Measurements from ENCODE around the gene CERS1. TPM values are rescaled to one million over a fixed set of nuclear protein-coding genes. Genes with fewer than 3 reads are reported as not detected.

Gene CERS1
- total and polyA plus RNA-seq, 10 of the 15 experiments (the other 5 are each of a cell fraction or from before 2014, with no cell fraction given) = 0.19 TPM; not detected in 9

DNA sequence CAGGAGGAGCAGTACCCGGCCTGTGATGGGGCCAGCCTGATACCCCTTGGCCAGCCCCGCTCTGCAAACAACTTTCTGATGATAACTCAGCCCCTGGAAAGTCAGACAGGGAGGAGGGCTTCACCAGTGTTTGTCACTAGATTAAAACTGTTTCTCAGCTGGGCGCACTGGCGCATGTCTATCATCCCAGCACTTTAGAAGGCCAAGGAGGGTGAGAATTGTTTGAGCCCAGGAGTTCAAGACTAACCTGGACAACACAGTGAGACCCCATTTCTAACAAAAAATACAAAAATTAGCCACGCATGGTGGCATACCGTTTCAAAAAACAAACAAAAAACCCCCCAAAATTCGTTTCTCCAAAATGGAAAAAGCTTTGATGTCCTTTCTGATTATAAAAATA lies 5.5 kb upstream of the CERS1 start:
- SMC1A ChIA-PET (ENCODE audit: uncharacterized antibody, unreplicated experiment) = no interaction called here
- Histone ChIP-seq H3K4me3 (no peak overlapping the region), H4K20me1 (ENCODE audit: control insufficient read depth, insufficient read depth) (no peaks in the 10 kb centered on the region), H3K4me1 (ENCODE audit: control insufficient read depth, insufficient read depth, low read length) (no peaks in the 10 kb centered on the region), H3K4me2 (ENCODE audit: control insufficient read depth, insufficient read depth) (no peak overlapping the region), H3K9me3 (replicated peaks; ENCODE audit: control insufficient read depth, insufficient read depth, low read length) (no peaks in the 10 kb centered on the region), H3K9ac (ENCODE audit: control insufficient read depth, insufficient read depth, low read length) (no peak overlapping the region), H3K27ac (ENCODE audit: control insufficient read depth, insufficient read depth) (no peak overlapping the region), H3K36me3 (ENCODE audit: control insufficient read depth in 2 of 2, insufficient read depth in 2 of 2, low read length in 1 of 2) (peaks cover 2 to 6% of the 10 kb centered on the region in 2 experiments; a peak in 2 of 4 replicates), H3K79me2 (ENCODE audit: control insufficient read depth, insufficient read depth, low read length) (no peaks in the 10 kb centered on the region), H3K27me3 (replicated peaks in 1 of 2; ENCODE audit: control insufficient read depth in 2 of 2, insufficient read depth in 2 of 2, low read length in 1 of 2) (no peaks in the 10 kb centered on the region; a peak in 1 of 4 replicates), H2AFZ (ENCODE audit: control insufficient read depth, low read depth, low read length) (no peak overlapping the region)
- no peak for ATAC-seq
- RAD21 ChIA-PET (ENCODE audit: unreplicated experiment) = no interaction called here
- intact Hi-C loops (cut with micrococcal nuclease; ENCODE audit: unreplicated experiment) = no loop called here
- no peak for FAIRE-seq
- 72% methylated on average over 7 of the region's 7 CpGs for WGBS (ENCODE audit: insufficient coverage, insufficient replicate concordance, low lambda C conversion rate, missing lambda C conversion rate)
- CTCF ChIA-PET = interaction anchor here (0.7 kb wide), 1 partner anchor 809 kb away, joined by 3 read pairs; no protein-coding TSS in a partner anchor
- DNase-seq (ENCODE audit: low read depth, low spot score) = no peak
- in situ Hi-C loops (cut with MboI) = no loop called here
- POLR2A ChIA-PET = no interaction called here
- BruUV-seq (replicated peaks) = TSS peak; percentile 29
- TF ChIP-seq SMARCA5 (IDR thresholded peaks at IDR 0.05) (no peak), DPF2 (IDR thresholded peaks at IDR 0.05) (no peak), CREB1 (IDR thresholded peaks at IDR 0.05; ENCODE audit: low read depth) (no peak), IRF4 (IDR thresholded peaks at IDR 0.05; ENCODE audit: low read depth, low read length) (no peak), ZBED1 (IDR thresholded peaks at IDR 0.05; ENCODE audit: borderline replicate concordance) (no peak)

DNA sequence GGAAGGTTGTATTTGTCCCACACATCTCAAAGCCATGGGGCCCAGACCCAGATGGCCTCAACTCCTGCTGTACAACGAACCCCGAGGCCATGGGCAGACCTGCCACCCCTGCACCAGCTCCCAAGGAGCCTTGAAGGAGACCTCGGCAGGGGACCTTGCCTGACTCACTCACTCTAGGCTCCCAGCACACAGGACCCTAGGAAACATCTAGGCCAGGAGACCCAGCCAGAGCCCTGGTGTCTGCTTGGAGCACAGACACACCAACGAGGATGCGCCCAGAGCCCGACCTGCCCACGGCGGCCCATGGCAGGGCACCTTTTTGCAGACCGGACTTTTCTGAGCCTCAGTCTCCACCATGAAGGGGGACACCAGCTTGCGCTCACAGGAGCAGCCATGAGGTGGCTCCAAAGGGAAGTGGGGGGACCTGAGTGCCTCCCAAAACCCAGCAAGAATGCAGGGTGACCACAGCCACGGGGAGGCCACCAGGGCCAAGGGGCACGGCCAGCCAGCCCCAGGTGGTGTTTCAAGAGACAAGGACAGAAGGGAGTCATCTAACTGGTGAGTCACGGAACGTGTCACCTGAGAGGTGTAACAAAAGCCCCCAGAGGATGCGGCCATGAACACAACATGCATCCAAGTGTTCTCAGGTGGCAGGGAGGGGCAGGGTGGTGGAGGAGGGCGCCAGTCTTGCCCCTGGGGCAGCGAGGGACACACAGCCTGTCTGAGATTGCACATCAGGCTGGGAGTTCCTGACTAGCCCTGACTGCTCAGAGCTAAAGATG lies 4.9 kb upstream of the CERS1 start:
- Histone ChIP-seq H3K4me3 (no peak overlapping the region), H4K20me1 (ENCODE audit: control insufficient read depth, insufficient read depth) (no peaks in the 10 kb centered on the region), H3K36me3 (ENCODE audit: control insufficient read depth in 2 of 2, insufficient read depth in 2 of 2, low read length in 1 of 2) (peaks cover 2 to 6% of the 10 kb centered on the region in 2 experiments; a peak in 2 of 4 replicates), H3K27ac (ENCODE audit: control insufficient read depth, insufficient read depth) (no peak overlapping the region), H3K4me1 (ENCODE audit: control insufficient read depth, insufficient read depth, low read length) (no peaks in the 10 kb centered on the region), H3K9me3 (replicated peaks; ENCODE audit: control insufficient read depth, insufficient read depth, low read length) (no peaks in the 10 kb centered on the region), H2AFZ (ENCODE audit: control insufficient read depth, low read depth, low read length) (no peak overlapping the region), H3K4me2 (ENCODE audit: control insufficient read depth, insufficient read depth) (no peak overlapping the region), H3K79me2 (ENCODE audit: control insufficient read depth, insufficient read depth, low read length) (no peaks in the 10 kb centered on the region), H3K9ac (ENCODE audit: control insufficient read depth, insufficient read depth, low read length) (no peak overlapping the region), H3K27me3 (replicated peaks in 1 of 2; ENCODE audit: control insufficient read depth in 2 of 2, insufficient read depth in 2 of 2, low read length in 1 of 2) (no peaks in the 10 kb centered on the region; a peak in 1 of 4 replicates)
- intact Hi-C loops (cut with micrococcal nuclease; ENCODE audit: unreplicated experiment) = no loop called here
- ATAC-seq (no peak), DNase-seq (ENCODE audit: low read depth, low spot score) (no peak), FAIRE-seq (no peak)
- ChIA-PET POLR2A (no interaction called here), SMC1A (ENCODE audit: uncharacterized antibody, unreplicated experiment) (no interaction called here), RAD21 (ENCODE audit: unreplicated experiment) (no interaction called here), CTCF (no interaction called here)
- WGBS (ENCODE audit: insufficient coverage, insufficient replicate concordance, low lambda C conversion rate, missing lambda C conversion rate) = 86% methylated on average over 17 of the region's 17 CpGs
- in situ Hi-C loops (cut with MboI) = no loop called here
- BruUV-seq (replicated peaks) = no TSS peak
- TF ChIP-seq TARDBP (IDR thresholded peaks at IDR 0.05; ENCODE audit: borderline replicate concordance) (no peak), KLF5 (IDR thresholded peaks at IDR 0.05; ENCODE audit: partially characterized antibody) (no peak), EGR1 (IDR thresholded peaks at IDR 0.05; ENCODE audit: borderline replicate concordance in 1 of 2, low read depth in 2 of 2, low read length in 2 of 2) (no peak), TCF7 (IDR thresholded peaks at IDR 0.05; ENCODE audit: borderline replicate concordance) (no peak), RAD51 (IDR thresholded peaks at IDR 0.05) (no peak), HCFC1 (IDR thresholded peaks at IDR 0.05; ENCODE audit: low read length) (no peak), KAT2A (conservative IDR thresholded peaks at IDR 0.05; ENCODE audit: control insufficient read depth, low read depth, low read length) (no peak), SREBF2 (IDR thresholded peaks at IDR 0.05; ENCODE audit: low read length) (no peak), SMAD1 (IDR thresholded peaks at IDR 0.05; ENCODE audit: low read depth, partially characterized antibody) (no peak), STAT1 (conservative IDR thresholded peaks at IDR 0.05) (no peak), SIN3A (IDR thresholded peaks at IDR 0.05; ENCODE audit: low read depth, low read length) (no peak), EED (IDR thresholded peaks at IDR 0.05; ENCODE audit: low read depth) (no peak)
- TF ChIP-seq, protein P1, sequence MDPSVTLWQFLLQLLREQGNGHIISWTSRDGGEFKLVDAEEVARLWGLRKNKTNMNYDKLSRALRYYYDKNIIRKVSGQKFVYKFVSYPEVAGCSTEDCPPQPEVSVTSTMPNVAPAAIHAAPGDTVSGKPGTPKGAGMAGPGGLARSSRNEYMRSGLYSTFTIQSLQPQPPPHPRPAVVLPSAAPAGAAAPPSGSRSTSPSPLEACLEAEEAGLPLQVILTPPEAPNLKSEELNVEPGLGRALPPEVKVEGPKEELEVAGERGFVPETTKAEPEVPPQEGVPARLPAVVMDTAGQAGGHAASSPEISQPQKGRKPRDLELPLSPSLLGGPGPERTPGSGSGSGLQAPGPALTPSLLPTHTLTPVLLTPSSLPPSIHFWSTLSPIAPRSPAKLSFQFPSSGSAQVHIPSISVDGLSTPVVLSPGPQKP (IDR thresholded peaks at IDR 0.05; ENCODE audit: low read depth, low read length) = no peak
- TF ChIP-seq, protein P2, sequence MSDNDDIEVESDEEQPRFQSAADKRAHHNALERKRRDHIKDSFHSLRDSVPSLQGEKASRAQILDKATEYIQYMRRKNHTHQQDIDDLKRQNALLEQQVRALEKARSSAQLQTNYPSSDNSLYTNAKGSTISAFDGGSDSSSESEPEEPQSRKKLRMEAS (IDR thresholded peaks at IDR 0.05; ENCODE audit: low read depth, low read length) = no peak
